ENCODE results near the gene SLC25A53. TPM values are rescaled to one million over a fixed set of nuclear protein-coding genes. Genes with fewer than 3 reads are reported as not detected.

Gene SLC25A53
- polyA plus RNA-seq, 1 donor from 2014 or later: 6.6 TPM

- TF ChIP-seq CTCF (IDR thresholded peaks at IDR 0.05; ENCODE audit: poor library complexity, severe bottlenecking) (peak; percentile 66), RAD21 (conservative IDR thresholded peaks at IDR 0.05) (peak; percentile 65), MXI1 (conservative IDR thresholded peaks at IDR 0.05; ENCODE audit: poor library complexity, severe bottlenecking) (no peak), SMC3 (conservative IDR thresholded peaks at IDR 0.05; ENCODE audit: poor library complexity) (peak; percentile 68)
- H2AFZ ChIP-seq (ENCODE audit: low read depth, low read length): no peak overlapping the region
- no peaks in the 10 kb centered on the region for H4K20me1 ChIP-seq (ENCODE audit: insufficient read depth)
- H3K27ac ChIP-seq (ENCODE audit: low read length): no peak overlapping the region
- H3K79me2 ChIP-seq (replicated peaks; ENCODE audit: insufficient read depth, low read length): no peaks in the 10 kb centered on the region
- H3K9me3 ChIP-seq (ENCODE audit: low read length): no peaks in the 10 kb centered on the region
- H3K27me3 ChIP-seq (ENCODE audit: insufficient read depth, low read depth, low read length): no peaks in the 10 kb centered on the region
- no peak overlapping the region for H3K4me2 ChIP-seq (ENCODE audit: low read length)
- H3K9me2 ChIP-seq (ENCODE audit: insufficient read depth, low read length): no peaks in the 10 kb centered on the region
- H3K36me3 ChIP-seq (ENCODE audit: insufficient read depth, low read length): no peaks in the 10 kb centered on the region
- no peaks in the 10 kb centered on the region for H3F3A ChIP-seq (ENCODE audit: insufficient read depth, low read length, poor library complexity, severe bottlenecking)
- no peak overlapping the region for H3K9ac ChIP-seq (ENCODE audit: low read length)
- H3K4me3 ChIP-seq (ENCODE audit: low read length): no peak overlapping the region
These were observed 38.8 kb upstream of the SLC25A53 start for GRCh38 chrX:104195489-104196084.

- no peak for TF ChIP-seq MXI1 (conservative IDR thresholded peaks at IDR 0.05; ENCODE audit: poor library complexity, severe bottlenecking)
- no peak for TF ChIP-seq TAF1 (IDR thresholded peaks at IDR 0.05; ENCODE audit: low read depth)
- no peak for TF ChIP-seq EZH2 (IDR thresholded peaks at IDR 0.05; ENCODE audit: borderline replicate concordance, insufficient read depth, low read length, poor library complexity, severe bottlenecking)
- no peak for TF ChIP-seq EP300 (conservative IDR thresholded peaks at IDR 0.05; ENCODE audit: poor library complexity, severe bottlenecking)
- TF ChIP-seq CTCF (IDR thresholded peaks at IDR 0.05; ENCODE audit: poor library complexity, severe bottlenecking): no peak
- TF ChIP-seq REST (IDR thresholded peaks at IDR 0.05; ENCODE audit: borderline replicate concordance): no peak
- no peak for TF ChIP-seq SMC3 (conservative IDR thresholded peaks at IDR 0.05; ENCODE audit: poor library complexity)
- TF ChIP-seq POLR2AphosphoS5 (IDR thresholded peaks at IDR 0.05): no peak
- TF ChIP-seq RAD21 (conservative IDR thresholded peaks at IDR 0.05): no peak
- no peak overlapping the region for H3K4me2 ChIP-seq (ENCODE audit: low read length)
- no peaks in the 10 kb centered on the region for H4K20me1 ChIP-seq (ENCODE audit: insufficient read depth)
- H3K36me3 ChIP-seq (ENCODE audit: insufficient read depth, low read length): no peaks in the 10 kb centered on the region
- H3K9me3 ChIP-seq (ENCODE audit: low read length): no peaks in the 10 kb centered on the region
- no peak overlapping the region for H3K4me3 ChIP-seq (ENCODE audit: low read length)
- no peak overlapping the region for H3K9ac ChIP-seq (ENCODE audit: low read length)
- no peaks in the 10 kb centered on the region for H3K27me3 ChIP-seq (ENCODE audit: insufficient read depth, low read depth, low read length)
- no peaks in the 10 kb centered on the region for H3K9me2 ChIP-seq (ENCODE audit: insufficient read depth, low read length)
- no peaks in the 10 kb centered on the region for H3K79me2 ChIP-seq (replicated peaks; ENCODE audit: insufficient read depth, low read length)
- H3F3A ChIP-seq (ENCODE audit: insufficient read depth, low read length, poor library complexity, severe bottlenecking): no peaks in the 10 kb centered on the region
- no peak overlapping the region for H2AFZ ChIP-seq (ENCODE audit: low read depth, low read length)
- H3K27ac ChIP-seq (ENCODE audit: low read length): no peak overlapping the region
These were observed 38.2 kb upstream of the SLC25A53 start for GRCh38 chrX:104195013-104195412.

Data from neural cell (in vitro differentiated cells).